ENCODE results near the gene HP.

HP gene

DNA sequence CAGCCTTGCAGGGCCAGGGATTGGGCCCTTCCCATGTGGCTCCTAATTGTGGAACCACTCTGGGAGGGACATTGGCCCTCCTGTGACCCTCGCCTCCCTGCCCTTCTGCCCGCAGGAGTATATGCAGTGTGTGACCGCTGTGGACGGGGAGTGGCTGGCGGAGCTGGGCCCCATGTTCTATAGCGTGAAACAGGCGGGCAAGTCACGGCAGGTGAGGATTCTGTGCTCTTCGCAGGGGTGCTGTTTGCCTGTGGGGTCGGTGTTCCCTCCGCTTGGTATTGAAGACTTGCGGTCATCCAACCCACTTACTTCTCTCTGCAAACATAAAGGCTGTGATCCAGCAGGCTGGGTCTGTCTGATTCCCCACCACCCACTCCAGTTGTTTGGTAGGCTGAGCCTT, 55.0 kb downstream of the HP start:
- intact Hi-C loops (cut with DNase I): no loop called here
- DNase-seq: no peak

- intact Hi-C loops (cut with DNase I): no loop called here
- no peak for DNase-seq
Measured at GRCh38 chr16:72109966-72110530, 55.7 kb downstream of the HP start.

Measured in head of caudate nucleus (tissue), 42 donors.